Tibial nerve (tissue), 4 donors: ENCODE results near the gene RAB6B.

Experiments used
- EP300 ChIP-seq, 2 donors: sonication (generic); formaldehyde crosslinking; IDR thresholded peaks; one replicate each; pipeline ENCODE4 v1.6.1; 2017; ENCODE audit warnings: antibody characterized with exemption in 2 of 2, mild to moderate bottlenecking in 1 of 2
- POLR2A ChIP-seq, 2 donors: fragments of 450-650 bp; IDR thresholded peaks; one replicate each; pipeline ENCODE4 v1.6.1; 2017; ENCODE audit warnings: antibody characterized with exemption in 2 of 2, mild to moderate bottlenecking in 2 of 2, moderate library complexity in 2 of 2
- TF ChIP-seq, protein P1 (sequence below), 5 experiments: fragments of 200-600 bp in 3 of 5; fragments of 450-650 bp in 2 of 5; sonication (generic) in 3 of 5; IDR thresholded peaks; one replicate each; pipeline ENCODE4 v1.5.1; 2016 to 2019; ENCODE audit warnings: antibody characterized with exemption in 5 of 5, mild to moderate bottlenecking in 3 of 5, moderate library complexity in 2 of 5

DNA sequence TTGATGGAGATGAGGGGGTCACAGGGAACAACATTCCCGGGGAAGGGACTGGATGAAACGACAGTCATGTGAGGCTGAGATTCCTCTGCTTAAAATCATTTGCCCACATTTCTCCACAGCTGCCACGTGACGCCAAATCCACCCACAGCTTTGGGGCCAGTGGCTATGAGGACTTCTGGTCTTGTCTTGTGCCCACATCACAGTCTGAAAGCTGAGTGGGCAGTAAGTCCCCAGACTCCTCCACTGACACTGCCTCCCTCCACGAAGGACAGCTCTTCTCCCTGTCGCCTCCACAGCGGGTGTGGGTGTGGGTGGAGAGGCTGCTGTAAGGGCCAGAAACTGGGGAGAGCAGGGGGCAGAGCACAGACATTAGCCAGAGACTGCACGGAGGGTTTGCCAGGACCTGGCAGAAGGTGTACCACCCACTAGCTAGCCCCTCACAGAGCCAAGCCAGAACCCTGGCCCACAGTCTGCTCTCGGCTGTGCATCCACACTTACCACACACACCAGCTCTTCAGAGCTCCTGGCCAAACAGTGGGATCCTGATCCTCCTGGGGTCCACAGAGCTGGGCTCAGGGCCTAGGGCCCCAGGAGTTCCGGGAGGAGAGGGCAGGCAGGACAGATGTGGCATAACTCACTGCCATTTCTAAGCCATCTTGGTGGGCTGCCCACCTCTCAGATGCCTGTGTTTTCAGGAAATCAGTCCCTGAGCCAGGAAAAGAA is 24.2 kb downstream of the RAB6B start:
- TF ChIP-seq, protein P1, sequence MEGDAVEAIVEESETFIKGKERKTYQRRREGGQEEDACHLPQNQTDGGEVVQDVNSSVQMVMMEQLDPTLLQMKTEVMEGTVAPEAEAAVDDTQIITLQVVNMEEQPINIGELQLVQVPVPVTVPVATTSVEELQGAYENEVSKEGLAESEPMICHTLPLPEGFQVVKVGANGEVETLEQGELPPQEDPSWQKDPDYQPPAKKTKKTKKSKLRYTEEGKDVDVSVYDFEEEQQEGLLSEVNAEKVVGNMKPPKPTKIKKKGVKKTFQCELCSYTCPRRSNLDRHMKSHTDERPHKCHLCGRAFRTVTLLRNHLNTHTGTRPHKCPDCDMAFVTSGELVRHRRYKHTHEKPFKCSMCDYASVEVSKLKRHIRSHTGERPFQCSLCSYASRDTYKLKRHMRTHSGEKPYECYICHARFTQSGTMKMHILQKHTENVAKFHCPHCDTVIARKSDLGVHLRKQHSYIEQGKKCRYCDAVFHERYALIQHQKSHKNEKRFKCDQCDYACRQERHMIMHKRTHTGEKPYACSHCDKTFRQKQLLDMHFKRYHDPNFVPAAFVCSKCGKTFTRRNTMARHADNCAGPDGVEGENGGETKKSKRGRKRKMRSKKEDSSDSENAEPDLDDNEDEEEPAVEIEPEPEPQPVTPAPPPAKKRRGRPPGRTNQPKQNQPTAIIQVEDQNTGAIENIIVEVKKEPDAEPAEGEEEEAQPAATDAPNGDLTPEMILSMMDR (IDR thresholded peaks at IDR 0.05), result no peak
- TF ChIP-seq EP300 (IDR thresholded peaks at IDR 0.05), result no peak
- no peak for TF ChIP-seq POLR2A (IDR thresholded peaks at IDR 0.05)
